H1 (cell line): ENCODE data around the gene UVRAG. TPM values are rescaled to one million over a fixed set of nuclear protein-coding genes. Genes with fewer than 3 reads are reported as not detected.

Source experiments
- CTCF ChIA-PET: fragments of 300-600 bp; sonication (Branson Sonifier 250); formaldehyde crosslinking; loops from one replicate; lab custom pipeline; 2021; ENCODE audit not compliant: partially characterized antibody; lab: Charles Lee
- POLR2A ChIA-PET: fragments of 300-600 bp; sonication (Branson Sonifier 250); formaldehyde crosslinking; loops from one replicate; lab custom pipeline; 2021; ENCODE audit warnings: inconsistent platforms; ENCODE audit not compliant: partially characterized antibody; lab: Charles Lee
- DNase-seq, 2 experiments: peaks; one replicate each; pipeline versions ENCODE4 v3.0.0 to v3.0.0-alpha.2; 2010 to 2022; ENCODE audit warnings: low spot score in 2 of 2, low read depth in 1 of 2, mixed read lengths in 1 of 2
- FAIRE-seq: peaks from 2 replicates; lab custom pipeline; 2011; peaks lifted over from hg19 to GRCh38; lab: Jason Lieb, UNC
- H2AFZ ChIP-seq: 2 replicates; pipeline ENCODE4 v1.8.1; 2012; ENCODE audit warnings: low read length, inconsistent platforms
- H2AK5ac ChIP-seq: 2 replicates; pipeline ENCODE4 v1.6.1; 2013; ENCODE audit warnings: low read depth, low read length
- H2BK120ac ChIP-seq: replicated peaks from 2 replicates; pipeline ENCODE3; 2013; ENCODE audit warnings: low read depth, low read length, inconsistent platforms
- H2BK12ac ChIP-seq: 2 replicates; pipeline ENCODE4 v1.6.1; 2013; ENCODE audit warnings: low read depth, low read length
- H2BK15ac ChIP-seq: 2 replicates; pipeline ENCODE4 v1.6.1; 2013; ENCODE audit warnings: low read length
- H2BK20ac ChIP-seq: 2 replicates; pipeline ENCODE4 v1.6.1; 2013; ENCODE audit warnings: low read length
- H2BK5ac ChIP-seq: 2 replicates; pipeline ENCODE4 v1.6.1; 2013; ENCODE audit warnings: low read depth, low read length
- H3K14ac ChIP-seq: 2 replicates; pipeline ENCODE4 v1.6.1; 2013; ENCODE audit warnings: inconsistent platforms; ENCODE audit not compliant: insufficient read length
- H3K18ac ChIP-seq: 2 replicates; pipeline ENCODE4 v1.6.1; 2013; ENCODE audit warnings: low read length; ENCODE audit errors: extremely low read depth
- H3K23ac ChIP-seq: 2 replicates; pipeline ENCODE4 v1.6.1; 2013; ENCODE audit warnings: inconsistent platforms; ENCODE audit not compliant: insufficient read length
- H3K23me2 ChIP-seq: 2 replicates; pipeline ENCODE4 v1.6.1; 2013; ENCODE audit warnings: low read depth, low read length
- H3K27ac ChIP-seq: 2 replicates; pipeline ENCODE4 v1.6.1; 2011; ENCODE audit warnings: low read depth, low read length, inconsistent platforms
- H3K27me3 ChIP-seq, 4 experiments: replicated peaks in 1 of 4; 1 replicate in 1 of 4; 2 replicates in 3 of 4; pipeline versions ENCODE4 v1.6.1 to v1.8.1; 2011 to 2013; ENCODE audit warnings: low read length in 3 of 4, mild to moderate bottlenecking in 3 of 4, inconsistent platforms in 2 of 4, mixed read lengths in 2 of 4, moderate library complexity in 1 of 4; ENCODE audit not compliant: control insufficient read depth in 3 of 4, insufficient read depth in 3 of 4; ENCODE audit errors: extremely low read depth in 1 of 4
- H3K36me3 ChIP-seq, 4 experiments: 2 replicates each; pipeline versions ENCODE4 v1.6.1 to v1.8.1; 2011 to 2013; ENCODE audit warnings: mild to moderate bottlenecking in 4 of 4, low read length in 3 of 4, moderate library complexity in 2 of 4, control low read depth in 1 of 4, inconsistent platforms in 1 of 4; ENCODE audit not compliant: insufficient read depth in 4 of 4, control insufficient read depth in 2 of 4
- H3K4ac ChIP-seq: replicated peaks from 2 replicates; pipeline ENCODE3; 2013; ENCODE audit warnings: low read length, low read depth, mixed read lengths, inconsistent platforms; ENCODE audit not compliant: insufficient read length
- H3K4me1 ChIP-seq, 4 experiments: replicated peaks in 1 of 4; 1 replicate in 1 of 4; 2 replicates in 3 of 4; pipeline versions ENCODE4 v1.6.1 to v1.8.1; 2011 to 2013; ENCODE audit warnings: low read length in 3 of 4, inconsistent platforms in 2 of 4, mixed read lengths in 1 of 4; ENCODE audit not compliant: insufficient read depth in 4 of 4, control insufficient read depth in 3 of 4
- H3K4me2 ChIP-seq, 2 experiments: 2 replicates each; pipeline versions ENCODE4 v1.6.1 to v1.8.1; 2011 to 2013; ENCODE audit warnings: low read depth in 2 of 2, low read length in 2 of 2, control low read depth in 1 of 2, inconsistent platforms in 1 of 2, mild to moderate bottlenecking in 1 of 2; ENCODE audit not compliant: insufficient read depth in 1 of 2
- H3K4me3 ChIP-seq, 4 experiments: fragments of 200-600, 300-600 bp in 1 of 4; sonication (generic), shearing (Covaris generic), sonication (Bioruptor Twin) in 1 of 4; 2 replicates each; pipeline versions ENCODE4 v1.5.1 to v1.8.1; 2011 to 2016; ENCODE audit warnings: low read length in 4 of 4, low read depth in 3 of 4, control low read depth in 2 of 4, inconsistent platforms in 2 of 4, mild to moderate bottlenecking in 2 of 4, mixed read lengths in 1 of 4, moderate library complexity in 1 of 4; ENCODE audit not compliant: insufficient read depth in 2 of 4; ENCODE audit errors: extremely low read depth in 1 of 4
- H3K56ac ChIP-seq: replicated peaks from 2 replicates; pipeline ENCODE3; 2013; ENCODE audit warnings: low read depth, mild to moderate bottlenecking, mixed read lengths, low read length, inconsistent platforms; ENCODE audit not compliant: insufficient read length
- H3K79me1 ChIP-seq: 2 replicates; pipeline ENCODE4 v1.6.1; 2013; ENCODE audit warnings: low read depth, low read length, control low read depth
- H3K79me2 ChIP-seq, 2 experiments: 2 replicates each; pipeline versions ENCODE4 v1.6.1 to v1.8.1; 2012 to 2013; ENCODE audit warnings: low read length in 2 of 2, mild to moderate bottlenecking in 2 of 2, inconsistent platforms in 1 of 2; ENCODE audit not compliant: insufficient read depth in 2 of 2, control insufficient read depth in 1 of 2
- H3K9ac ChIP-seq, 4 experiments: replicated peaks in 1 of 4; 1 replicate in 1 of 4; 2 replicates in 3 of 4; pipeline versions ENCODE4 v1.6.1 to v1.8.1; 2011 to 2013; ENCODE audit warnings: low read depth in 3 of 4, low read length in 3 of 4, control low read depth in 2 of 4, mild to moderate bottlenecking in 2 of 4, moderate library complexity in 2 of 4, inconsistent platforms in 1 of 4; ENCODE audit errors: extremely low read depth in 1 of 4
- H3K9me3 ChIP-seq, 2 experiments: 2 replicates each; pipeline versions ENCODE4 v1.6.1 to v1.8.1; 2012 to 2013; ENCODE audit warnings: mild to moderate bottlenecking in 2 of 2, moderate library complexity in 2 of 2, control low read depth in 1 of 2, inconsistent platforms in 1 of 2, low read depth in 1 of 2, low read length in 1 of 2, mixed read lengths in 1 of 2; ENCODE audit not compliant: insufficient read depth in 2 of 2
- H4K20me1 ChIP-seq, 2 experiments: replicated peaks in 1 of 2; 2 replicates each; pipeline versions ENCODE3 to v1.8.1; 2011 to 2013; ENCODE audit warnings: inconsistent platforms in 2 of 2, low read length in 2 of 2, mild to moderate bottlenecking in 1 of 2; ENCODE audit not compliant: insufficient read depth in 2 of 2, control insufficient read depth in 1 of 2
- H4K5ac ChIP-seq: 2 replicates; pipeline ENCODE4 v1.6.1; 2013; ENCODE audit warnings: low read length, low read depth, mixed read lengths, inconsistent platforms; ENCODE audit not compliant: insufficient read length
- H4K8ac ChIP-seq: 2 replicates; pipeline ENCODE4 v1.8.0; 2013; ENCODE audit warnings: mild to moderate bottlenecking, moderate library complexity, low read length, inconsistent platforms; ENCODE audit not compliant: insufficient read depth; ENCODE audit errors: extremely low read depth
- H4K91ac ChIP-seq: replicated peaks from 2 replicates; pipeline ENCODE3; 2013; ENCODE audit warnings: low read length, mixed read lengths, inconsistent platforms; ENCODE audit not compliant: insufficient read length
- BACH1 ChIP-seq: IDR thresholded peaks from 2 replicates; pipeline ENCODE4 v1.6.1; 2012; ENCODE audit warnings: low read length, improper control_type of control experiment
- BCL11A ChIP-seq, 2 experiments: IDR thresholded peaks; one replicate each; pipeline ENCODE4 v1.6.1; 2011; ENCODE audit warnings: low read depth in 2 of 2, low read length in 2 of 2, mild to moderate bottlenecking in 2 of 2
- CBX5 ChIP-seq: fragments of 300-800, 300-1000 bp; sonication (generic); IDR thresholded peaks from 2 replicates; pipeline ENCODE4 v1.7.1; 2016; ENCODE audit warnings: antibody characterized with exemption, low read length, low read depth
- HDAC2 ChIP-seq, 2 experiments: fragments of 300-600 bp in 1 of 2; sonication (generic) in 1 of 2; IDR thresholded peaks; 2 replicates each; pipeline ENCODE4 v1.6.1; 2011 to 2012; ENCODE audit warnings: low read depth in 2 of 2, low read length in 2 of 2, mild to moderate bottlenecking in 2 of 2, moderate library complexity in 2 of 2, borderline replicate concordance in 1 of 2, inconsistent platforms in 1 of 2
- RFX5 ChIP-seq: IDR thresholded peaks from 2 replicates; pipeline ENCODE4 v1.6.1; 2011; ENCODE audit warnings: low read depth, low read length, improper control_type of control experiment, borderline replicate concordance
- SIRT6 ChIP-seq: IDR thresholded peaks from one replicate; pipeline ENCODE4 v1.7.1; 2012; ENCODE audit warnings: low read length, inconsistent platforms
- SP2 ChIP-seq: IDR thresholded peaks from 2 replicates; pipeline ENCODE4 v1.6.1; 2012; ENCODE audit warnings: mild to moderate bottlenecking, low read length, inconsistent platforms
- SRF ChIP-seq: IDR thresholded peaks from 2 replicates; pipeline ENCODE4 v1.6.1; 2011; ENCODE audit warnings: mild to moderate bottlenecking, low read depth, low read length, moderate library complexity
- SUZ12 ChIP-seq: fragments of 200-600 bp; sonication (generic); IDR thresholded peaks from 2 replicates; pipeline ENCODE4 v1.6.1; 2012; ENCODE audit warnings: mild to moderate bottlenecking, inconsistent platforms, low read length, moderate library complexity, mixed read lengths
- TEAD4 ChIP-seq: IDR thresholded peaks from 2 replicates; pipeline ENCODE4 v1.6.1; 2012; ENCODE audit warnings: low read depth, low read length, inconsistent platforms, mixed read lengths
- YY1 ChIP-seq: IDR thresholded peaks from 2 replicates; pipeline ENCODE4 v1.6.1; 2011; ENCODE audit warnings: low read depth, mild to moderate bottlenecking, low read length
- WGBS, 2 experiments: shearing (Covaris generic) in 1 of 2; methylation state at CpG; one replicate each; pipeline versions ENCODE4 v1.1.6 to v1.1.7; 2013 to 2015; ENCODE audit warnings: low lambda C conversion rate in 2 of 2, mixed read lengths in 2 of 2, inconsistent platforms in 1 of 2, low coverage in 1 of 2, missing lambda C conversion rate in 1 of 2; ENCODE audit not compliant: insufficient replicate concordance in 2 of 2, insufficient coverage in 1 of 2, insufficient read length in 1 of 2; ENCODE audit errors: extremely low coverage in 1 of 2, missing lambda C conversion rate in 1 of 2; 5-methylcytosine and 5-hydroxymethylcytosine counted together
- polyA plus RNA-seq, 7 experiments: library from polyadenylated mRNA; depleted of rRNA in 3 of 7; stranded (reverse) in 5 of 7; unstranded in 2 of 7; fragments of >200 nt in 5 of 7; fragments of 200-250 nt in 2 of 7; gene quantifications; 1 replicate in 5 of 7; 2 replicates in 1 of 7; 4 replicates in 1 of 7; pipeline versions ENCODE4 v1.2.1 to v1.2.3, GENCODE V29; 2011 to 2013; ENCODE audit warnings: missing spikeins in 2 of 7, mixed read lengths in 2 of 7
- total RNA-seq: library from RNA; stranded (reverse); fragmentation: NEBNext Ultra II Directional; extraction: Animal tissue kit (Norgen Biotek cat#: 25700); gene quantifications from 2 replicates; pipeline ENCODE4 v1.2.1, GENCODE V29; 2021
- TF ChIP-seq, protein P1 (sequence below), 3 experiments: IDR thresholded peaks; 1 replicate in 2 of 3; 2 replicates in 1 of 3; pipeline versions ENCODE4 v1.5.1 to v1.6.1; 2011; ENCODE audit warnings: low read length in 3 of 3, mild to moderate bottlenecking in 3 of 3, inconsistent platforms in 2 of 3, low read depth in 1 of 3, moderate library complexity in 1 of 3; ENCODE audit not compliant: insufficient read depth in 1 of 3; ENCODE audit errors: control extremely low read depth in 1 of 3

Gene UVRAG
- total and polyA plus RNA-seq, 2 of the 8 experiments (the other 6 are each of a cell fraction or from before 2014, with no cell fraction given), result 5.5 to 14.7 TPM

- no peaks in the 10 kb centered on the region for H3K9me3 ChIP-seq
- WGBS, 2 experiments, result 88% methylated on average over 2 of the region's 2 CpGs; no CpG with 5 or more reads in 1 of the 2 experiments
- H3K9ac ChIP-seq, result no peak overlapping the region
- DNase-seq (no peak), FAIRE-seq (no peak)
- H2AK5ac ChIP-seq, result no peak overlapping the region
- H4K20me1 ChIP-seq, result no peaks in the 10 kb centered on the region
- H3K23ac ChIP-seq, result no peak overlapping the region
- 0 out of 2 replicates have a peak, but pooled peaks cover 1% of the 10 kb centered on the region for H3K23me2 ChIP-seq
- H2AFZ ChIP-seq, result no peak overlapping the region
- TF ChIP-seq BACH1 (no peak), RFX5 (no peak), CBX5 (no peak), TEAD4 (no peak), SUZ12 (no peak), SRF (no peak), HDAC2 (IDR thresholded peaks at IDR 0.05; ENCODE audit: borderline replicate concordance in 1 of 2, low read depth in 2 of 2, low read length in 2 of 2) (no peak), YY1 (no peak), SP2 (no peak), SIRT6 (no peak), BCL11A (IDR thresholded peaks at IDR 0.05; ENCODE audit: low read depth in 2 of 2, low read length in 2 of 2) (no peak)
- TF ChIP-seq, protein P1, sequence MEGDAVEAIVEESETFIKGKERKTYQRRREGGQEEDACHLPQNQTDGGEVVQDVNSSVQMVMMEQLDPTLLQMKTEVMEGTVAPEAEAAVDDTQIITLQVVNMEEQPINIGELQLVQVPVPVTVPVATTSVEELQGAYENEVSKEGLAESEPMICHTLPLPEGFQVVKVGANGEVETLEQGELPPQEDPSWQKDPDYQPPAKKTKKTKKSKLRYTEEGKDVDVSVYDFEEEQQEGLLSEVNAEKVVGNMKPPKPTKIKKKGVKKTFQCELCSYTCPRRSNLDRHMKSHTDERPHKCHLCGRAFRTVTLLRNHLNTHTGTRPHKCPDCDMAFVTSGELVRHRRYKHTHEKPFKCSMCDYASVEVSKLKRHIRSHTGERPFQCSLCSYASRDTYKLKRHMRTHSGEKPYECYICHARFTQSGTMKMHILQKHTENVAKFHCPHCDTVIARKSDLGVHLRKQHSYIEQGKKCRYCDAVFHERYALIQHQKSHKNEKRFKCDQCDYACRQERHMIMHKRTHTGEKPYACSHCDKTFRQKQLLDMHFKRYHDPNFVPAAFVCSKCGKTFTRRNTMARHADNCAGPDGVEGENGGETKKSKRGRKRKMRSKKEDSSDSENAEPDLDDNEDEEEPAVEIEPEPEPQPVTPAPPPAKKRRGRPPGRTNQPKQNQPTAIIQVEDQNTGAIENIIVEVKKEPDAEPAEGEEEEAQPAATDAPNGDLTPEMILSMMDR (IDR thresholded peaks at IDR 0.05; ENCODE audit: control extremely low read depth in 1 of 3, insufficient read depth in 1 of 3, low read depth in 1 of 3, low read length in 3 of 3), result no peak
- no peaks in the 10 kb centered on the region for H3K27me3 ChIP-seq
- 0 out of 7 replicates have a peak, but pooled peaks cover 0 to 4% (median 0%) of the 10 kb centered on the region in 4 experiments for H3K4me1 ChIP-seq
- H4K5ac ChIP-seq, result no peak overlapping the region
- H3K79me2 ChIP-seq, result no peaks in the 10 kb centered on the region
- H3K4me2 ChIP-seq, result no peak overlapping the region
- H3K27ac ChIP-seq, result no peak overlapping the region
- no peaks in the 10 kb centered on the region for H3K36me3 ChIP-seq
- ChIA-PET CTCF (interaction anchor here (0.9 to 2.3 kb wide), 7 partner anchors 9 to 75 kb away, joined by 3 to 17 read pairs (median 3); no protein-coding TSS in a partner anchor), POLR2A (interaction anchor here (0.9 kb wide), 1 partner anchor 394 kb away, joined by 3 read pairs; no protein-coding TSS in a partner anchor)
- no peaks in the 10 kb centered on the region for H3K79me1 ChIP-seq
- no peak overlapping the region for H3K56ac ChIP-seq
- no peak overlapping the region for H2BK15ac ChIP-seq
- H2BK20ac ChIP-seq, result no peak overlapping the region
- no peak overlapping the region for H3K4ac ChIP-seq
- no peak overlapping the region for H4K8ac ChIP-seq
- no peak overlapping the region for H2BK120ac ChIP-seq
- H2BK12ac ChIP-seq, result no peak overlapping the region
- no peak overlapping the region for H3K18ac ChIP-seq
- H4K91ac ChIP-seq, result no peak overlapping the region
- H3K4me3 ChIP-seq, result no peak overlapping the region
- no peak overlapping the region for H2BK5ac ChIP-seq
- no peak overlapping the region for H3K14ac ChIP-seq
Observed at GRCh38 chr11:75793966-75794365, 21.0 kb upstream of the UVRAG start.
